ENCODE measurements around the gene RPS6KB2. TPM values are rescaled to one million over a fixed set of nuclear protein-coding genes. Genes with fewer than 3 reads are reported as not detected.
"Not testable (repeated sequence)": the region's sequence is repeated elsewhere in the genome, so short reads cannot be mapped to it uniquely, and the experiment has no call there.

The RPS6KB2 gene
- total RNA-seq, 2 donors from 2014 or later = 64.3 to 68.8 TPM

GRCh38 chr11:67395555-67396258 lies 32.6 kb upstream of the RPS6KB2 start:
- peaks cover 15 to 21% of the 10 kb centered on the region in 2 donors for H3K36me3 Mint-ChIP-seq

DNA sequence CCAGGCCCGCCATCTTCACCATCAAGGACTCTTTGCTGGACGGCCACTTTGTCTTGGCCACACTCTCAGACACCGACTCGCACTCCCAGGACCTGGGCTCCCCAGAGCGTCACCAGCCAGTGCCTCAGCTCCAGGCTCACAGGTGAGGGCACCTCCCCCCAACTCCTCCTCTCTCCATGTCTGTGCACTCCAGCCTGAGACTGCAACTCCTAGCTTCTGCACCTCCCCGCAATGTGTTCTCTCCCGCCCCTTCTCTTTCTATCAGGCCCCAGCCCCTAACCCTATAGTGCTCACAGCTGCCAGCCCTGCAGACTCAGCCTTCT lies 32.1 kb upstream of the RPS6KB2 start:
- H3K27ac Mint-ChIP-seq = peak overlapping the region; percentile 38 to 83
- ATAC-seq (no peak), DNase-seq (ENCODE audit: low spot score in 2 of 2) (no peak)
- peaks cover 19 to 22% of the 10 kb centered on the region in 2 donors for H3K36me3 Mint-ChIP-seq
- H3K9me3 Mint-ChIP-seq = no peaks in the 10 kb centered on the region

More at GRCh38 chr11:67395555-67396258, 32.6 kb upstream of the RPS6KB2 start:
- Mint-ChIP-seq H3K9me3 (no peaks in the 10 kb centered on the region), H3K27ac (peak overlapping the region in 1 of 2 donors; percentile 38)
- DNase-seq (ENCODE audit: low spot score in 2 of 2) (peak in 1 of 2 donors; percentile 54), ATAC-seq (no peak)

GRCh38 chr11:67396587-67397389 lies 31.5 kb upstream of the RPS6KB2 start:
- peak overlapping the region; percentile 38 to 89 for H3K27ac Mint-ChIP-seq
- peak in 1 of 2 donors; percentile 54 for DNase-seq (ENCODE audit: low spot score in 2 of 2)
- no peaks in the 10 kb centered on the region for H3K9me3 Mint-ChIP-seq
- ATAC-seq = no peak
- H3K36me3 Mint-ChIP-seq = peaks cover 19 to 22% of the 10 kb centered on the region in 2 donors

DNA sequence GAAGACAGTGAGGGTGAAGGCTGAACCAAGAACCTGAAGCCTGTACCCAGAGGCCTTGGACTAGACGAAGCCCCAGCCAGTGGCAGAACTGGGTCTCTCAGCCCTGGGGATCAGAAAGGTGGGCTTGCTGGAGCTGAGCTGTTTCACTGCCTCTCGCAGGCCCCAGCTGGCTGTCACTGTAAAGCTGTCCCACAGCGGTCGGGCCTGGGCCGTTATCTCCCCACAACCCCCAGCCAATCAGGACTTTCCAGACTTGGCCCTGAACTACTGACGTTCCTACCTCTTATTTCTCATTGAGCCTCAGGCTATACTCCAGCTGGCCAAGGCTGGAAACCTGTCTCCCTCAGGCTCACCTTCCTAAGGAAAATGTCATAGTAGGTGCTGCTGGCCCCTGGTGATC lies 30.8 kb upstream of the RPS6KB2 start:
- DNase-seq (ENCODE audit: low spot score in 2 of 2) (peak in 1 of 2 donors; percentile 57), ATAC-seq (no peak)
- peak overlapping the region; percentile 38 to 81 for H3K27ac Mint-ChIP-seq
- H3K36me3 Mint-ChIP-seq = peaks cover 19 to 22% of the 10 kb centered on the region in 2 donors
- no peaks in the 10 kb centered on the region for H3K9me3 Mint-ChIP-seq

- H3K27ac Mint-ChIP-seq = peak overlapping the region; percentile 38 to 81
- peaks cover 19 to 22% of the 10 kb centered on the region in 2 donors for H3K36me3 Mint-ChIP-seq
- no peaks in the 10 kb centered on the region for H3K9me3 Mint-ChIP-seq
- DNase-seq (ENCODE audit: low spot score in 2 of 2) (peak in 1 of 2 donors; percentile 53), ATAC-seq (no peak)
Measured at GRCh38 chr11:67397986-67398660, 30.2 kb upstream of the RPS6KB2 start.

GRCh38 chr11:67398661-67399563 lies 29.4 kb upstream of the RPS6KB2 start:
- Mint-ChIP-seq H3K36me3 (peaks cover 13 to 22% of the 10 kb centered on the region in 2 donors), H3K9me3 (no peaks in the 10 kb centered on the region), H3K27ac (peak overlapping the region in 1 of 2 donors; percentile 72)
- ATAC-seq (no peak), DNase-seq (ENCODE audit: low spot score in 2 of 2) (peak in 1 of 2 donors; percentile 55)

DNA sequence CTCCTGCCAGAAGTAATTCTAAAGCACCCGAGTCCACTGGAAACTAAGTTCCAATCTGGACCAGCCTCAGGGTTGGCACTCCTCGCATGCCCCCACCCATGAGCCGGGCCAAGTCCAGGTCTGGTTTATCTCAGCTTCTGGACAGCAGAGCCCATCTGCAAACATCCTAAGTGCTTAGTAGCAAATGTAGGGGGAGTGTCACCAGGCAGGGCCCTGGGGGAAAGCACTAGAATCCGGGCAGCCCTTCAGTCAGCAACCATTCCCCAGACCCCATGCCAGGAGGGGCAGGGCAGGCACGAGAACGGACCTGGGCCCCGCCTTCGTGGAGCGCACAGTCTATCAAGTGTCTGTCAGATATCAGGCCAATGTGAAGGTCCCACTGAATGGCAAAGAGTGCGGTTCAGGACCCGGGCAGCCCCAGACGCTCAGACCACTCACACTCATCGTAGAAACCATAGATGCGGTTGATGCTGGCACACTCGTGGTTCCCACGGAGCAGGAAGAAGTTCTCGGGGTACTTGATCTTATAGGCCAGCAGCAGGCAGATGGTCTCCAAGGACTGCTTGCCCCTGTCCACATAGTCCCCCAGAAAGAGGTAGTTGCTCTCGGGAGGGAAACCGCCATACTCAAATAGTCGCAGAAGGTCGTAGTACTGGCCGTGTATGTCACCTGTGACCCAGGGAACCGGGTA lies 27.9 kb upstream of the RPS6KB2 start:
- H3K36me3 Mint-ChIP-seq = peaks cover 20 to 35% of the 10 kb centered on the region in 2 donors
- peak in 1 of 2 donors; percentile 67 for DNase-seq (ENCODE audit: low spot score in 2 of 2)
- peak in 1 of 2 donors; percentile 1 for ATAC-seq

DNA sequence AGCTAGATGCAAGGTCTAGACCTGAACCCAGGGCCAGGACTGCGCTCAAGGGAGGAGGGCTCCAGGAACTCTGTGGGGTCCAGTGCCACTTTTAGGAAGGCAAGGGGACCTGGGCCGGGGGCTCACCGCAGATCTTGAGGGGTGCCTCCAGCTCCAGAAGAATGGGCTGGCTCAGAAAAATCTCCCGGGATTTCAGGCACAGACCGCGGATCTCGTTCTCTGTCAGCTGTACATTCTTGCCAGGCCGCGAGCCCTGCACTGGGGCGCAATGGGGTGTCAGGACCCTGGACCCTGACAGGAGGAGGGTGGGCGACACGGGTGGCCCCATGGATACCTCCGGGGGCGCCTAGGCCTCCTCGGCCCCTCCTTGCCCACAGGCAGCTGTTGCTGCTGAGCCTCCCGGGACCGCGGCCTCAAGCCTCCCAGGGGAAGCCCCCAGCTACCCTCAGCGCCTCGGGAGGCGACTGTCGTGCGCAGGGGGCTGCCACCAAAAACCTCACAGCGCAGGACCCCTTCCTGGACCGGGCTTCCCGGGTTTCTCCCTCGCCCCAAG lies 27.3 kb upstream of the RPS6KB2 start:
- no peak for DNase-seq (ENCODE audit: low spot score in 2 of 2)
- Mint-ChIP-seq H3K9me3 (no peaks in the 10 kb centered on the region), H3K36me3 (peaks cover 22 to 41% of the 10 kb centered on the region in 2 donors), H3K27ac (peak overlapping the region; percentile 79 to 92)
- peak in 1 of 2 donors; percentile 3 for ATAC-seq

More for the DNA sequence above, 27.9 kb upstream of the RPS6KB2 start:
- no peaks in the 10 kb centered on the region for H3K9me3 Mint-ChIP-seq
- peak overlapping the region; percentile 79 to 92 for H3K27ac Mint-ChIP-seq

- no peaks in the 10 kb centered on the region for H3K9me3 Mint-ChIP-seq
- DNase-seq (ENCODE audit: low spot score in 2 of 2) (peak; percentile 93 to 94), ATAC-seq (peak; percentile 73 to 81)
- peak within 1 kb of the TSS; percentile 79 to 92 for H3K27ac Mint-ChIP-seq
- peaks cover 22 to 43% of the 10 kb centered on the region in 2 donors for H3K36me3 Mint-ChIP-seq
Measured at GRCh38 chr11:67401495-67402191, 26.7 kb upstream of the RPS6KB2 start, which contains the start of gene PPP1CA. PPP1CA (minus strand) TSS chr11:67401858; CDS start chr11:67401782, 76 bp downstream.

DNA sequence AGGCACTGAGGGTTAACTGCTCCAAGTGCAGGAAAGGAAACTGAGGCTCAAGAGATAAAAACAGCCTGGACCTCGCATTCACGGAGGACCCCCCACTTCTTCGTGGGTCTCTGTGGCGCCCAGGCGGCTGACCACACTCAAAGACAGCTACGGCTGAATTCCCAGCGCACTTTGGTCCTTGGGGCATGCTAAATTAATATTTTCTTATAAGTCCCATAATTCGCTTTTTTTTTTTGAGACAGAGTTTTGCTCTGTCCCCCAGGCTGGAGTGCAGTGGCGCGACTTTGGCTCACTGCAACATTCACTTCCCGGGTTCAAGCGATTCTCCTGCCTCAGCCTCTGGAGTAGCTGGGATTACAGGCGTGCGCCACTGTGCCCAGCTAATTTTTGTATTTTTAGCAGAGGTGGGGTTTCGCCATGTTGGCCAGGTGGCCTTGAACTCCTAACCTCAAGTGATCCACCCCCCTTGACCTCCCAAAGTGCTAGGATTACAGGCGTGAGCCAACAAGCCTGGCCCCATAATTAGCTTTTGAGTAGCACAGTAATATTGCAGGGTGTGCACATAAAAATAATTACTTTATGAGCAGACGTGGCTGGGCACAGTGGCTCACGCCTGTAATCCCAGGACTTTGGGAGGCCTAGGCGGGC lies 26.0 kb upstream of the RPS6KB2 start:
- Mint-ChIP-seq H3K27ac (peak overlapping the region; percentile 63 to 74), H3K36me3 (peaks cover 27 to 44% of the 10 kb centered on the region in 2 donors)
- H3K9me3 Mint-ChIP-seq; DNase-seq (ENCODE audit: low spot score in 2 of 2); ATAC-seq: not testable (repeated sequence)

- not testable (repeated sequence) for H3K9me3 Mint-ChIP-seq; DNase-seq (ENCODE audit: low spot score in 2 of 2); ATAC-seq
- H3K27ac Mint-ChIP-seq = peak overlapping the region; percentile 50 to 85
- H3K36me3 Mint-ChIP-seq = peaks cover 30 to 41% of the 10 kb centered on the region in 2 donors
Measured at GRCh38 chr11:67403085-67403484, 25.2 kb upstream of the RPS6KB2 start.

DNA sequence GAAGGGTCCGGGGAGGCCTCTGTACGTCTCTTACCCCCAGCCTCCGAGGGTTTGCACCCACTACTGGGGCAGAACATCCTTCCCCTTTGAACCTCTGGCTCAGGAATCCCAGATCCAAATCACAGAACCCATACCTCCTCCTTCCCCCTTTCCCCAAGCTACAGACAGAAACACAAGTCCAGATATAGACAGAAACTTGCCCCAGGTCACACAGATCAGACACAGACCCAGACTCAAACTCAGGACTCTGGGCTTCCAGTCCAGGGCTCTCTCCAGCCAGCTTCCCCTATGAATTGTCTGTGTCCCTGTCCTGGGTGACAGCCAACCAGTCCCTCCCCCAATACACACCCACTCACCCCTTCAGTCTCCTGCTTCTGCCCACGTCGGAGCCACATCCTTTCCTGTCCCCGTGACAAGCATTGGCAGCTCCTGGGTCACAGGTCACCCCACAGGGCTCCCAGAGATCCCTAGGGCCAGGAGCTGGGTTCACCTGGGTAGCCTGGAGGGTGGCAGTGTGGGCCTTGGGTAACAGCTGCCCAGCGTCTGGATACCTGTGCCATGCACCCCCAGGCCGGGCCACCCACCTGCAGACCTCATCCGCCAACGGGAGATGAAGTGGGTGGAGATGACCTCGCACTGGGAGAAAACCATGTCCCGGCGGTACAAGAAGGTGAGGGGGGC lies 23.6 kb upstream of the RPS6KB2 start:
- ATAC-seq = peak in 1 of 2 donors; percentile 11
- H3K9me3 Mint-ChIP-seq = no peaks in the 10 kb centered on the region
- peaks cover 30 to 41% of the 10 kb centered on the region in 2 donors for H3K36me3 Mint-ChIP-seq
- DNase-seq (ENCODE audit: low spot score in 2 of 2) = peak; percentile 41 to 79
- H3K27ac Mint-ChIP-seq = peak overlapping the region; percentile 85 to 97

DNA sequence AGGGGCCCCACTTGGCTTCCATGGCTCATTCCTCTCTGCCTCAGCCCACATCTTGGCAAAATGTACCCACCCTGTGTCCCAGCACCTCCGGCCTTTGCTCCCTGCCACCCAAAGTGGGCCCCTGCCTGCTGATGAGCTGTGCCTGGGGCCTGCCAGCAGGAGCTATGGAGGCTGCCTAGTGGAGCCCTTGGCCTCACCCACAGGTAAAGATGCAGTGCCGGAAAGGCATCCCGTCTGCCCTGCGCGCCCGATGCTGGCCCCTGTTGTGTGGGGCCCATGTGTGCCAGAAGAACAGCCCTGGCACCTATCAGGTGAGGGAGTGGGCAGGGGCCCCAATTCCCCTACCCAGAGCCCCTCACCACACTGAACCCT lies 23.1 kb upstream of the RPS6KB2 start:
- H3K36me3 Mint-ChIP-seq = peaks cover 28 to 46% of the 10 kb centered on the region in 2 donors

More for the DNA sequence above, 23.1 kb upstream of the RPS6KB2 start:
- no peaks in the 10 kb centered on the region for H3K9me3 Mint-ChIP-seq
- peak overlapping the region; percentile 85 to 97 for H3K27ac Mint-ChIP-seq
- ATAC-seq (no peak), DNase-seq (ENCODE audit: low spot score in 2 of 2) (peak in 1 of 2 donors; percentile 26)

Data from activated naive CD4-positive, alpha-beta T cell treated with anti-CD3 and anti-CD28 coated beads, Interleukin-2, amount 50 U/mL, for 72 hours (primary cell).